DMS153 (cell line): ENCODE measurements around the gene HIP1R.

Experiments
- DNase-seq: peaks from one replicate; lab custom pipeline; 2025; lab: John Stamatoyannopoulos, UW

The HIP1R gene

DNA sequence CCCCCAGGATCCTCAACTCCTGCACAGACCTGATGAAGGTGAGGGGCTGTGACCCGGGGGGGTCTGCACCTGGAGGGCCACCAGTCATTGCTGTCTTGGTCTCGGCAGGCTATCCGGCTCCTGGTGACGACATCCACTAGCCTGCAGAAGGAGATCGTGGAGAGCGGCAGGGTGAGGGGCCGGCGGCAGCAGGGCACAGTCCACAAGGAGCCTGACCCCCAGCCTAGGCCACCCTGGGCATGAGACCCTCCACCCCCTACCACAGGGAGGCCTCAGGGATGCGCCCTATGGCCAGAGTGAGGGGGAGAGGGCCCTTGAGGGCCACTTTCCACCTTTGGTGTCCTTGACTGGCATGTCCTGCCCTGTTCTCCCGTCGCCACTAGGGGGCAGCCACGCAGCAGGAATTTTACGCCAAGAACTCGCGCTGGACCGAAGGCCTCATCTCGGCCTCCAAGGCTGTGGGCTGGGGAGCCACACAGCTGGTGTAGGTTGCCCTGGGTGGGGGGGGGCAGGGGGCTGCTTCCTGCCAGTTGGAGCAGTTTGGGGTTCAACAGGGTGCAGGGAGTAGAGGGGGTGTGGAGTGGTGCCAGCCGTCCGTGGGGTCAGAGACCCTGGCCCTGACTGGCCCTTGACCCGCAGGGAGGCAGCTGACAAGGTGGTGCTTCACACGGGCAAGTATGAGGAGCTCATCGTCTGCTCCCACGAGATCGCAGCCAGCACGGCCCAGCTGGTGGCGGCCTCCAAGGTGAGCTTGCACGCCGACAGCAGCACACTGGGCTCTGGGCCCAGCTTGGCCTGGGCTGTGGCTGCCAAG lies 25.0 kb downstream of the HIP1R start:
- peak; percentile 59 for DNase-seq

DNA sequence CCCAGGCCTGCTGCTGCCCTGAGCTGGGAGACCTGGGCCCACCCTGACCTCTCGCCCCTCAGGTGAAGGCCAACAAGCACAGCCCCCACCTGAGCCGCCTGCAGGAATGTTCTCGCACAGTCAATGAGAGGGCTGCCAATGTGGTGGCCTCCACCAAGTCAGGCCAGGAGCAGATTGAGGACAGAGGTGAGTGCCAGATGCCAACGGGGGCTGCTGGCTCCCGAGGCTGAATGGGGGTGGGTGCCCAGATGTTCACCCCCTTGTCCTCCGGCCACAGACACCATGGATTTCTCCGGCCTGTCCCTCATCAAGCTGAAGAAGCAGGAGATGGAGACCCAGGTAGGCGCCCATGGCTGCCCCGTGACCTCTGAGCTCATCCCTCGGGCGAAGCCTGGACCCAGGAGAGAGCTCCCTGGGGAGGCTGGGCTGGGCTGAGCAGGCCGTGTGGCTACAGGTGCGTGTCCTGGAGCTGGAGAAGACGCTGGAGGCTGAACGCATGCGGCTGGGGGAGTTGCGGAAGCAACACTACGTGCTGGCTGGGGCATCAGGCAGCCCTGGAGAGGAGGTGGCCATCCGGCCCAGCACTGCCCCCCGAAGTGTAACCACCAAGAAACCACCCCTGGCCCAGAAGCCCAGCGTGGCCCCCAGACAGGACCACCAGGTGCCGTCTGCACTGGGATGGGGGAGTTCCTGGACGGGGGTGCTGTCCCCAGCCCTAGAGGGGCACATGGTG lies 25.8 kb downstream of the HIP1R start:
- no peak for DNase-seq

DNA sequence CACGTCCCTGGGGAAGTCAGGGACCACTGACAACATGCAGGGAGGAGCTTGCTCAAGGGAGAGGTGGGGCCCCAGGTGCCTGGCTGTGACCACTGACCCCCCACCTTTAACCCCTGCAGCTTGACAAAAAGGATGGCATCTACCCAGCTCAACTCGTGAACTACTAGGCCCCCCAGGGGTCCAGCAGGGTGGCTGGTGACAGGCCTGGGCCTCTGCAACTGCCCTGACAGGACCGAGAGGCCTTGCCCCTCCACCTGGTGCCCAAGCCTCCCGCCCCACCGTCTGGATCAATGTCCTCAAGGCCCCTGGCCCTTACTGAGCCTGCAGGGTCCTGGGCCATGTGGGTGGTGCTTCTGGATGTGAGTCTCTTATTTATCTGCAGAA lies 26.3 kb downstream of the HIP1R start:
- no peak for DNase-seq

- no peak for DNase-seq
Measured at GRCh38 chr12:122862110-122862634, 26.9 kb downstream of the HIP1R start.

DNA sequence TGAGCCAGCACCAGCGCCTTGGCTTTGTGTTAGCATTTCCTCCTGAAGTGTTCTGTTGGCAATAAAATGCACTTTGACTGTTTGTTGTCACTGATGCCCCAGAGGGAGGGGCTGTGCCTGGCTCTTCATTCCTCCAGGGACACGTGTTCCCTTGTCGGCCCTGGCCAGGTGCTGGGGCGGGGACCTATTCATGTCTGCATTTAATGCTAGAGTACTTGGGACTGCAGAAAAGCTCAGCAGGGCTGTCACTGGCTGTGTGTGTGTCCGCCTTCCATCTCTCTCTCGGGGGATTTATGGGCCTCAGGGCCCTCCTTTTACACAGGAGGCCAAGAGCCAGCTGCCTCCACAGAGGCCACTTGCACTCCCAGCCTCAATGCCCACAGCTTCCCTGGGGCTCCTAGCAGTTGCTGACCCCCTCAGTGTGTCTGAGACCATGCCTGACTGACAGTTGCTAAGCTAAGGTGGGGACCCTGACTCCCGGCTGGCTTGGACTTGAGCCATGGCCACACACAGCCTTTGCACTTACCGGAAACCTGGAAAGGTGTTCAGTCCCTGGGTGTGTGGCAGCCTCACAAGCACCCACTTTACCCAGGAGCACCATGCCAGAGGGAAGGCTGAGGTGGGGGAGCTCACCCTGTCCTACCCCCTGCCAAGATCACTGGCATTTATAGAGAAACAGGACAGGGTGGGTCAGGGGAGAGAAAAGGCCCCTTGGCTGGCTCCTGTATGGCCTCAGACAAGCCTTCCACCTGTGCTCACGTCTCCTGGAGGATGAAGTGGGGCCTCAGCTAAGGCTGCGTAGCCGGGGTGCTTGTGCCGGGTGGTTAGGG lies 27.8 kb downstream of the HIP1R start:
- peak; percentile 86 for DNase-seq

DNA sequence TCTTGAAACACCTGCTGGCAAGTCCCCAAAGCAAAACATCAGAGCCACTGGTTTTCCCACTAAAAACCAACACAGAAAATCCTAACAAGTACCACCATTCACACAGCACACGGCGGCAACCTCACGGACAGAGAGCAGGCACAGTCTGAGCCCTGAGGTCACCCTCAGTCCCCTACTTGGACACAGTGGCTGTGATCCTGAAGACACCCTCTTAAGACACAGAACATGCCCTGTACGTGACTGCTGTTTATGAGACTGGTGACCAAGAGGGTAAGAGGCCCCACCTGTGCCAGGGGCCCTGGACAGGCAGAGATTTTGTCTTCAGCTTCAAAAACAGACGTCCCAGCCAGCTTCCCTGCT lies 29.6 kb downstream of the HIP1R start:
- no peak for DNase-seq

- no peak for DNase-seq
Measured at GRCh38 chr12:122865268-122866231, 30.3 kb downstream of the HIP1R start.

DNA sequence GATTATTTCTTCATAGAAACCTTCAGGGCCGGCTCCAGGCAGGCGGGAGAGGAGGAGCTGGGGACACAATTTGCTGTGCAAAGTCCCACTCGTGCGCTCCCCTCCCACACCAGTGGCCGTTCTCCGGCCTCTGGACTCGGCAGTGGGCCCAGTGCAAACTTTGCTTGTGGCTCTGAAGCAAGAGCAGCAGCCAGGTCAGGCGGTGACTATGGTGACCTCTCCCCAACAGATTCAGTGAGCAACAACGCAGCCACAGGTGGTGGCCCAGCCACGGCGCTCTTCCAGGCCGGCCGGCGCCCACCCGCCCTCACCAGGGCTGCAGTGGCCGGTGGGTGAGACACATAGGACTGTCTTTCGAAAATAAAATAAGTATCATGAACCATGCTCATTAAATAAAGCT lies 31.1 kb downstream of the HIP1R start:
- no peak for DNase-seq

GRCh38 chr12:122866950-122867607 lies 31.8 kb downstream of the HIP1R start:
- no peak for DNase-seq

DNA sequence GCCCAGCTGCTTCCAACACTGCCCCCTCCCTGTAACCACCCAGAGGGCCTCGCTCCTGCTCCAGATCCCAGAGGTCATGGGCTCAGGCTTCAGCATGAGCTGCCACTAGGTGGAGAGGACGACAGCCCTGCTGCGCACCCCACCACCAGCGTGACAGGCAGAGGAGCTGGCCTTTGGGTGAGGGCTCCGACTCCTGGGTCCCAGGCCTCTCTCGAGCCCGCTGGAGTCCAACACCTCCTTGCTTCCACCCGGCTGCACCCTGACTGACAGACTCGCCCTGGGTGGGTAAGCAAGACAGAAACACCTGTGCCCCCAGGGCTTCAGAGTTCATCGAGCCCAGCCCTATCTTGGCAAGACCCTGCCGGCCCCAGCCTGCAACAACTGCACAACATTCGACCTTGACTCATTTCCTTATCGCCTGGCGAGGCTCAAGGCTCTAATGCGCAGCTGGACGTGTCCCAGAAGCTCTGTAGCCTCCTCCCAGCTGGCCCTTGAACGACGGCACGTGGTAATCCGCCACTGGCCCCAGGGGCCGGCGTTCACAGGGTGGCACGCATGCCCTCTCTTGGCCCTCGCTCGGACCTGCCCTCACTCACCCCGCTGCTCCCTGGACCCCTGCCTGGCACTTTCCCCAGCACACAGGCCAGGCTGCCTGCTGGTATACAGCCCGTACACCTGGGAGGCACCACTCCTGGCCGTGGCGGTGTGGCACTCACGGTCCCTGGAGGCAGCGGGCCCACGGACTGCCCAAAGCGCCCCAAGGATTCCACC lies 32.6 kb downstream of the HIP1R start:
- no peak for DNase-seq

DNA sequence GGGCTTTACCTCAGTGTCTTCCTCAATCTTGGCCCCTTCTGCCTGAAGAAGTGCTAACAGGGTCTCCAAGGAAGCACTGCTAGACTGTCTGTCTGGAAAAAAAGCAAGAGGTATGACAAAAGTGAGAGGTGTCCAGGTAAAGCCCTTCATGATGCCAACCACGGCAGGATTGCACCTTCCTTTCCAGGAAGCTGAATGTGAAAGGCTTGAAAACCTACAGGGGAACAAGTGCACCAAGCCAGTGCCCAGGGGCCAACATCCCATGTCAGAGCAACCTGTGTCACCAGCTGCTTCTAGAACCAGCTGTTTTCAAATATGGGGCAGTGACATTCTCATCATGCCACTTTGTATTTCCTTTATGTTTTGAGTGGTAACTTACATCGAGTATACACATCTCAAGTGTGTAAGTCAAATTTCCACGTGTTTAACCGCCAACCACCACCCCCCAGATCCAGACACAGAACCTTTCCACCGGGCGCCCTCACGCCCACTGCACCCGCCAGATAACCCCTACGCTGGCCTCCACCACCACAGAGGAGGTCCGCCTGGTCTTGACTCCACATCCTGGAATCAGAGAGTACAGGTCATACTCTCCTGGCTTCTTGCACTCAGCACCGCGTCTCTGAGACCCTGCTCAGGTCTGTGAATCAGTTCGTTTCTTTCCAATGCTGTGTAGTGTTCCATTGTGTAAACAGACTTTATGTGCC lies 33.4 kb downstream of the HIP1R start:
- no peak for DNase-seq

- DNase-seq, result no peak
Measured at GRCh38 chr12:122869207-122869973, 34.1 kb downstream of the HIP1R start.

DNA sequence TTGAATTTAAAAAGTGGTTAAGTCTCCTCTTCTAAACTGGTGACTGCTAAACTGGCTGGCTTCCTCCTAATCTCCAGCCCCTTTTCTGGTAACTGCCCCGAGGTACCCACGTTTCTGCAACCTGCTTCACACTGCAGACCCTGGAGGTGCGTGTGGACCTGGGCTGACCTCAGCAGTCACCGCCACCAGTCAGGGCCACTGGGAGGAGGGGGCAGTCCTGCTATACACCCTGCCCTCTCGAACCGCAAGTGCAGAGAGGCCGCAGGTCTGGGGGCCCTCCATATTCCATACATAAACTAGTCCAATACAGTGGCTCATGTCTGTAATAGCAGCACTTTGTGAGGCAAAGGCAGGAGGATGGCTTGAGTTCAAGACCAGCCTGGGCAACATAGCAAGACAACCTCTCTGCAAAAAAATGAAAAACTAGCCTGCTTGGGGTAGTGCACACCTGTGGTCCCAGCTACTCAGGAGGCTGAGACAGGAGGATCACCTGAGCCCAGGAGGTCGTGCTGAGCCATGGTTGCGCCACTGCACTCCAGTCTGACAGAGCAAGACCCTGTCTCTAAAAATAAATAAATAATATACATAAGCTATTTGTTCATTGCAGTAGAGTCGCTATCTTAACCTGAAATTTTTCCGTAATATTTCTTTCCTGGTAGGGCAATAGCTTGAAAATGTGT lies 35.0 kb downstream of the HIP1R start:
- no peak for DNase-seq

DNA sequence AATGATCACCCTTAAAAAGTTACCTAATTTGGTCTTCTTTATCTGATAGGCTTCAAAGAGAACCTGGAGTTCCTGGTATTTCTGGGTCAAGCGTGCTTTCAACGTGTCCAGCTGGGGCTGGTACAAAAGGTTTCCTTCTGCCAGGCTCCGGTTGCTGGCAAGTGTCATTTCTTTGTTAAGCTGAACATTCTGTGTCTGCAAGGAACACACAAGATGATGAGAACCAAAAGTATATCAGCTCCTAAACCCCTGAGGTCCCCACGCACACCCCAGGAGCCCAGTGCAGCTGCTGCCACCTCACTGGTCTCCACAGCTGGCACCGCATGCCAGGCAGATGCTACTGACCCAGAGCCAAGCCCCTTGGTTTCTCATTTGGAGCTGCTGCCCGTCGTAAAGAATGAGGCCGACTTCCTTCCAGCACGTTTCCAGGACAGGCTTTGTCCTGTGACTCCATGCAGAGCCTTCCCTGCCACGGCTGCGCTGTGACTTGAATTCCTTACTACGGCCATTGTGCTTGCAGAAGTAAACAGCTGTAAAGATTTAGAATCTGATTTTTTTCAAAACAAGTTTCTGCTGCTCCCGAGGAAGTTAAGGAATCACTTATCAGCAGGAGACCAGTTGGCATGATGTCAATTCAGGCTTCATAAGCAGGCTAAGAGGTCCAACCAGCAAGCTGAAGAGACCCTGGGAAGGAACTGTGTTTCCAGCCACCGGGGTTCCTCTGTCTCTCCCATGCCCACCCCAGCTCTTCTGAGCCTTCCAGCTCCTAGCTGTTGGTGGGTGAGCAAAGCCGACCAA lies 35.8 kb downstream of the HIP1R start:
- no peak for DNase-seq

GRCh38 chr12:122871851-122872780 lies 36.9 kb downstream of the HIP1R start:
- DNase-seq, result peak; percentile 85

- DNase-seq, result no peak
Measured at GRCh38 chr12:122872815-122873361, 37.6 kb downstream of the HIP1R start.
